ENCODE results near the gene MRPS11.

DNA sequence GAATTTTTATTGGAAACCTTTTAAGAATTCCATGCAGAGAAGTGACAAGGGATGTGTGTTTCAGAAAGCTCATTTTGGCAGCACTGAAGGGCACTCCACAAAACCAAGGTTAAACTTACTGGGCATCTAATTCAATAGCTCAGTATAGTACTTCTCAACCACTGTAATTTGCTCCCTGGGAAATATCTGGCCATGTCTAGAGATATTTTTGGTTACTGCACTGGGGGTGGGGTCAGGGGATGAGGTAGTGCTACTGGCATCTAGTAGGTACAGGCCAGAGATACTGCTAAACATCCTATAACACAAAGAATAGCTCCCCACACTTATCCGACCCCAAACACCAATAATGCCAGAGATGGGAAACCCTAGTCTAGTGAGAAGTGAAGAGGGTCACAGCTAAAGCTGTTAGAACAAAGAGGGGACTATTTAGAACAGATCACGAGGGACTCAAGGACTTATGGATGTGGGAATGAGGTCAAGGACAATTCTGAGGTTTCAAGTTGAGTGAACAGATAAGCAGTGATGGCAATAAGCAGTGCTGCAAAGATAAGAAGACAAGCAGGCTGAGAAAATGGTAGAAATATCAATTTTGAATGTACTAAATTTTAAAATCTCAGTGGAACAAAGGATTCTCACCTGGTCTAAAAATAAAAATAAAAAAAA lies 3.5 kb upstream of the MRPS11 start:
- no peak for TF ChIP-seq CTCF (IDR thresholded peaks at IDR 0.05)
- no peak for TF ChIP-seq POLR2A (IDR thresholded peaks at IDR 0.05; ENCODE audit: low read length)

All from A549 (cell line).